ENCODE data around the gene GOSR1. TPM values are rescaled to one million over a fixed set of nuclear protein-coding genes. Genes with fewer than 3 reads are reported as not detected.
"Not testable (repeated sequence)": the region's sequence is repeated elsewhere in the genome, so short reads cannot be mapped to it uniquely, and the experiment has no call there.

Gene GOSR1
- total RNA-seq, 1 donor from 2014 or later = 46.1 TPM

GRCh38 chr17:30541802-30542201, 64.6 kb downstream of the GOSR1 start:
- peaks cover 7% of the 10 kb centered on the region for H3K4me1 Mint-ChIP-seq (ENCODE audit: low read depth, unreplicated experiment)
- no peak for TF ChIP-seq CTCF (IDR thresholded peaks at IDR 0.05; ENCODE audit: partially characterized antibody, unreplicated experiment)
- H3K36me3 Mint-ChIP-seq (ENCODE audit: unreplicated experiment) = no peaks in the 10 kb centered on the region
- H3K4me3 Mint-ChIP-seq (ENCODE audit: unreplicated experiment) = no peak overlapping the region
- no peak for DNase-seq
- H3K9me3 Mint-ChIP-seq (ENCODE audit: unreplicated experiment) = no peaks in the 10 kb centered on the region
- H3K27me3 Mint-ChIP-seq (ENCODE audit: unreplicated experiment) = no peaks in the 10 kb centered on the region
- no peak overlapping the region for H3K27ac Mint-ChIP-seq (ENCODE audit: unreplicated experiment)

- H3K4me3 Mint-ChIP-seq (ENCODE audit: unreplicated experiment) = no peak overlapping the region
- peaks cover 1% of the 10 kb centered on the region for H3K36me3 Mint-ChIP-seq (ENCODE audit: unreplicated experiment)
These were observed 66.2 kb downstream of the GOSR1 start for GRCh38 chr17:30543456-30543855.

GRCh38 chr17:30545024-30545423, 67.8 kb downstream of the GOSR1 start:
- peaks cover 5% of the 10 kb centered on the region for H3K36me3 Mint-ChIP-seq (ENCODE audit: unreplicated experiment)
- no peak overlapping the region for H3K4me3 Mint-ChIP-seq (ENCODE audit: unreplicated experiment)

More at GRCh38 chr17:30543456-30543855, 66.2 kb downstream of the GOSR1 start:
- no peak for DNase-seq
- no peaks in the 10 kb centered on the region for H3K9me3 Mint-ChIP-seq (ENCODE audit: unreplicated experiment)
- H3K4me1 Mint-ChIP-seq (ENCODE audit: low read depth, unreplicated experiment) = peaks cover 7% of the 10 kb centered on the region
- no peak overlapping the region for H3K27ac Mint-ChIP-seq (ENCODE audit: unreplicated experiment)
- TF ChIP-seq CTCF (IDR thresholded peaks at IDR 0.05; ENCODE audit: partially characterized antibody, unreplicated experiment) = no peak
- no peaks in the 10 kb centered on the region for H3K27me3 Mint-ChIP-seq (ENCODE audit: unreplicated experiment)

GRCh38 chr17:30547778-30548573, 70.8 kb downstream of the GOSR1 start:
- TF ChIP-seq CTCF (IDR thresholded peaks at IDR 0.05; ENCODE audit: partially characterized antibody, unreplicated experiment) = no peak
- Mint-ChIP-seq H3K27me3 (ENCODE audit: unreplicated experiment) (no peaks in the 10 kb centered on the region), H3K36me3 (ENCODE audit: unreplicated experiment) (peaks cover 5% of the 10 kb centered on the region), H3K4me1 (ENCODE audit: low read depth, unreplicated experiment) (peaks cover 13% of the 10 kb centered on the region), H3K27ac (ENCODE audit: unreplicated experiment) (no peak overlapping the region), H3K9me3 (ENCODE audit: unreplicated experiment) (peaks cover 2% of the 10 kb centered on the region), H3K4me3 (ENCODE audit: unreplicated experiment) (no peak overlapping the region)
- DNase-seq = no peak

More at GRCh38 chr17:30545024-30545423, 67.8 kb downstream of the GOSR1 start:
- no peak for TF ChIP-seq CTCF (IDR thresholded peaks at IDR 0.05; ENCODE audit: partially characterized antibody, unreplicated experiment)
- Mint-ChIP-seq H3K4me1 (ENCODE audit: low read depth, unreplicated experiment) (peaks cover 9% of the 10 kb centered on the region), H3K27me3 (ENCODE audit: unreplicated experiment) (no peaks in the 10 kb centered on the region), H3K27ac (ENCODE audit: unreplicated experiment) (no peak overlapping the region), H3K9me3 (ENCODE audit: unreplicated experiment) (no peaks in the 10 kb centered on the region)
- no peak for DNase-seq

- peaks cover 13% of the 10 kb centered on the region for H3K4me1 Mint-ChIP-seq (ENCODE audit: low read depth, unreplicated experiment)
- not testable (repeated sequence) for H3K4me3 Mint-ChIP-seq (ENCODE audit: unreplicated experiment); DNase-seq; H3K36me3 Mint-ChIP-seq (ENCODE audit: unreplicated experiment); H3K27me3 Mint-ChIP-seq (ENCODE audit: unreplicated experiment); H3K27ac Mint-ChIP-seq (ENCODE audit: unreplicated experiment); H3K9me3 Mint-ChIP-seq (ENCODE audit: unreplicated experiment)
These were observed 72.0 kb downstream of the GOSR1 start for GRCh38 chr17:30549181-30549580.

Data from glutamatergic neuron (in vitro differentiated cells).